Lung (tissue), 12 donors: ENCODE measurements around the gene PHC1. TPM values are rescaled to one million over a fixed set of nuclear protein-coding genes. Genes with fewer than 3 reads are reported as not detected.
"Not testable (repeated sequence)": the region's sequence is repeated elsewhere in the genome, so short reads cannot be mapped to it uniquely, and the experiment has no call there.

Experiments used
- ATAC-seq: fragments of 200-7000 bp; cut with Tn5 transposase; one replicate; pipeline ENCODE4 v1.9.1; 2020; ENCODE audit warnings: moderate number of reproducible peaks; ENCODE audit not compliant: insufficient read depth, low FRiP score
- DNase-seq, 3 donors: peaks; one replicate each; pipeline ENCODE4 v3.0.0-alpha.2; 2013 to 2017
- H3K27ac ChIP-seq, 2 donors: one replicate each; pipeline ENCODE4 v1.5.1; 2013; ENCODE audit warnings: mild to moderate bottlenecking in 2 of 2, moderate library complexity in 2 of 2, control low read depth in 1 of 2, inconsistent platforms in 1 of 2, low read depth in 1 of 2, low read length in 1 of 2
- H3K27me3 ChIP-seq, 3 donors: one replicate each; pipeline ENCODE4 v1.5.1; 2013; ENCODE audit warnings: low read length in 2 of 3; ENCODE audit not compliant: control insufficient read depth in 3 of 3, insufficient read depth in 3 of 3
- H3K36me3 ChIP-seq, 4 donors: one replicate each; pipeline ENCODE4 v1.5.1; 2013; ENCODE audit warnings: low read length in 4 of 4, mild to moderate bottlenecking in 1 of 4, moderate library complexity in 1 of 4; ENCODE audit not compliant: control insufficient read depth in 4 of 4, insufficient read depth in 4 of 4
- H3K4me1 ChIP-seq, 5 donors: one replicate each; pipeline ENCODE4 v1.5.1; 2013; ENCODE audit warnings: low read length in 5 of 5, mild to moderate bottlenecking in 2 of 5, moderate library complexity in 1 of 5; ENCODE audit not compliant: control insufficient read depth in 5 of 5, insufficient read depth in 5 of 5
- H3K4me3 ChIP-seq: one replicate; pipeline ENCODE4 v1.5.1; 2013; ENCODE audit warnings: mild to moderate bottlenecking, control low read depth, moderate library complexity
- H3K9ac ChIP-seq, 2 donors: one replicate each; pipeline ENCODE4 v1.5.1; 2013; ENCODE audit warnings: low read length in 2 of 2, control low read depth in 1 of 2; ENCODE audit not compliant: insufficient read depth in 1 of 2
- H3K9me3 ChIP-seq, 4 donors: one replicate each; pipeline ENCODE4 v1.5.1; 2013; ENCODE audit warnings: low read length in 3 of 4, mild to moderate bottlenecking in 1 of 4, moderate library complexity in 1 of 4; ENCODE audit not compliant: control insufficient read depth in 4 of 4, insufficient read depth in 3 of 4
- CTCF ChIP-seq: IDR thresholded peaks from 2 replicates; pipeline ENCODE4 v1.5.1; 2012; ENCODE audit warnings: mild to moderate bottlenecking; ENCODE audit errors: control extremely low read depth, extremely low read depth
- WGBS, 2 donors: extraction: QIAGEN DNeasy Blood & Tissue Kit; methylation state at CpG; one replicate each; pipeline ENCODE4 v1.1.7; 2013; 5-methylcytosine and 5-hydroxymethylcytosine counted together
- polyA plus RNA-seq, 2 donors: library from polyadenylated mRNA; stranded (reverse); fragments of 200-250 nt; gene quantifications; one replicate each; pipeline ENCODE4 v1.2.1, GENCODE V29; 2013
- total RNA-seq, 2 donors: library from RNA; depleted of rRNA in 1 of 2; stranded (reverse); fragments of >200 nt in 1 of 2; gene quantifications; one replicate each; pipeline ENCODE4 v1.2.1, GENCODE V29; 2014 to 2021
- donor health status: control.
- donor health status: control.
- donor health status: Bipolar disorder and iron deficiency.
- donor health status: healthy.
- donor health status: DM: yes; HTN: yes; CAD: no.

Gene PHC1
- total and polyA plus RNA-seq, 4 donors: 17.4 to 63.5 (median 29.4) TPM

GRCh38 chr12:8899830-8900229 lies 14.5 kb upstream of the PHC1 start:
- H3K27ac ChIP-seq: no peak overlapping the region
- no peak overlapping the region for H3K9ac ChIP-seq
- ATAC-seq (no peak), DNase-seq (no peak)
- no peaks in the 10 kb centered on the region for H3K4me1 ChIP-seq
- H3K27me3 ChIP-seq: no peaks in the 10 kb centered on the region
- no peak for TF ChIP-seq CTCF
- WGBS, 2 donors: 68 to 76% methylated on average over 6 of the region's 6 CpGs
- H3K4me3 ChIP-seq: no peak overlapping the region
- no peaks in the 10 kb centered on the region for H3K9me3 ChIP-seq
- H3K36me3 ChIP-seq: no peaks in the 10 kb centered on the region

GRCh38 chr12:8902703-8903102 lies 11.6 kb upstream of the PHC1 start:
- not testable (repeated sequence) for H3K27ac ChIP-seq, H3K9ac ChIP-seq, H3K4me3 ChIP-seq, H3K4me1 ChIP-seq, DNase-seq, ATAC-seq, H3K9me3 ChIP-seq, H3K36me3 ChIP-seq, H3K27me3 ChIP-seq
- 41 to 73% methylated on average over 5 of the region's 5 CpGs for WGBS, 2 donors

GRCh38 chr12:8903646-8904045 lies 10.7 kb upstream of the PHC1 start:
- no peak for TF ChIP-seq CTCF
- Histone ChIP-seq H3K36me3 (no peaks in the 10 kb centered on the region), H3K27me3 (no peaks in the 10 kb centered on the region), H3K9ac (no peak overlapping the region), H3K4me3 (no peak overlapping the region), H3K9me3 (no peaks in the 10 kb centered on the region), H3K4me1 (peaks cover 0 to 8% (median 0%) of the 10 kb centered on the region in 5 donors), H3K27ac (no peak overlapping the region)
- no peak for ATAC-seq
- 76% methylated on average over 3 of the region's 3 CpGs for WGBS, 2 donors
- no peak for DNase-seq

- ATAC-seq: no peak
- TF ChIP-seq CTCF: no peak
These were observed 9.6 kb upstream of the PHC1 start for GRCh38 chr12:8904665-8905064.

More at GRCh38 chr12:8904665-8905064, 9.6 kb upstream of the PHC1 start:
- no peak overlapping the region for H3K9ac ChIP-seq
- peaks cover 0 to 8% (median 0%) of the 10 kb centered on the region in 5 donors for H3K4me1 ChIP-seq
- no peak overlapping the region for H3K4me3 ChIP-seq
- H3K36me3 ChIP-seq: no peaks in the 10 kb centered on the region
- no peaks in the 10 kb centered on the region for H3K27me3 ChIP-seq
- no peaks in the 10 kb centered on the region for H3K9me3 ChIP-seq
- no peak for DNase-seq
- no peak overlapping the region for H3K27ac ChIP-seq
